ENCODE measurements around the gene SSU72.
"Not testable (repeated sequence)": the region's sequence is repeated elsewhere in the genome, so short reads cannot be mapped to it uniquely, and the experiment has no call there.

Gene SSU72

DNA sequence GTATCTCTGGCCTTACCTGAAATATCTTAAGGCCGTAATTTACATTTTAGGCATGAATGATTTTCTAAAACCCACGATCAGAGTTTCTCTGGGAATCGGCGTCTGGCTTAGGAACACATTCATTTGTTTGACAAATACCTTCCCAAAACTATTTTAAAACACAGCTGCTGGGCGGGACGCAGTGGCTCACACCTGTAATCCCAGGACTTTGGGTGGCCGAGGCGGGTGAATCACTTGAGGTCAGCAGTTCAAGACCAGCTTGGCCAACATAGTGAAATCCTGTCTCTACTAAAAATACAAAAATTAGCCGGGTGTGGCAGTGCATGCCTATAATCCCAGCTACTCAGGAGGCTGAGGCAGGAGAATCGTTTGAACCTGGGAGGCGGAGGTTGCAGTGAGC is 17.7 kb downstream of the SSU72 start:
- DNase-seq, result not testable (repeated sequence)

DNA sequence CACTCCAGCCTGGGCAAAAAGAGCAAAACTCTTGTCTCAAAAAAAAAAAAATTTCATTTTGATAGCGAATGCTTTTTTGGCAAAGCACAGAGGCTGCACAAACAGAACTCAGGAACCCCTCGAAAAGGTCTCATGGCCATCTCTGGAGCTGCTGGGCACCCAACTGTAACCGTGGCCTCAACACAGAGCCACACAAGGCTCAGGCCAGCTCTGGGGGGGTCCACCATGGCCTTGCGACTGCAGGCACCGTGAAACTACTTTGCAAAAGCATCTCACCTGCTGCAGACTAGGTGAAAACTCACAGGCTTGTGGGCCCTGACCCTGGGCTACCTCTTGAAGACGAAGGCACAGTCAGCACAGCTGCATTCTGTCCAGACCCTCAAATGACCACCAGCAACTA is 18.2 kb downstream of the SSU72 start:
- no peak for DNase-seq

DNA sequence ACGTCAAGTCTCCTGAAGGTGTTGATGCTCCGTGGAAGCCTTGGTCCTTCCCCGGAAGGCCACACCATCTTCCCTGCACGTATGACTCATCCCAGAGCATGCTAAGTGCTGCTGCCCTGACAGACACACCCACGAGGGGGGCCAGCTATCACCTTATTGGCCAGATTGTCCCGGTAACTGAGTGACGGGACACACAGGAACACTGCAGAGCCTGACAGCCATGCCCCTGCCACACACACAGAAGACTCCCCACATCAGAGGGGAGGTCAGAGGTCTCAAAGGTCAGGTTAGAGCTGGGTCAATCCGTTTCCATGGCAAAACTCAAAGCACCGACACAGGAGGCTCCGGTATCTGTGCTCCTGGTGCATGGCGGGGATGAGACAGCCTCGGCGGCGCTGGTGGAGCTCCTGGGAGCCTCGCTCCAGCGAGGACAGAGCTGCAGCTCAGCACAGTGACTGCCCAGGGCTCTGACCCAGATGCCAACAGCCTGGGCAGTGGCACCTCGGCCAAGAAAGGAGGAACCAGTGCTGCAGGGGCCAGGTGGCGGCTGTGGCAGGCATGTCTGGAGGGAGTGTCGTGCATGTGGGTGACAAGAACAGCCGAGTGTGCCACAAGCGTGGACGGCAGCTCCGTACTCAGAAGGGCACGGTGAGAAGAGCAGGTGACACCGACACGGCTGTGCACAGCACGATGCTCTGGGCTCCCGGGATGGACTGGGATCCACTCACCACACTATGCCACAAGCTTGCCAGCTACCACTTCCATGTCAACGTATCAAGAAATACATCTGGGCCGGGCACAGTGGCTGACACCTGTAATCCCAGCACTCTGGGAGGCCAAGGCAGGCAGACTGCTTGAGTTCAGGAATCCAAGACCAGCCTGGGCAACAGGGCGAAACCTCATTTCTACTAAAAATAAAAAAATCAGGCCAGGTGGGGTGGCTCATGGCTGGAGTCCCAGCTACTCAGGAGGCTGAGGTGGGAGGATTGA is 19.4 kb downstream of the SSU72 start:
- DNase-seq, result peak; percentile 74

GRCh38 chr1:1554550-1554925 is 20.1 kb downstream of the SSU72 start:
- DNase-seq, result no peak

DNA sequence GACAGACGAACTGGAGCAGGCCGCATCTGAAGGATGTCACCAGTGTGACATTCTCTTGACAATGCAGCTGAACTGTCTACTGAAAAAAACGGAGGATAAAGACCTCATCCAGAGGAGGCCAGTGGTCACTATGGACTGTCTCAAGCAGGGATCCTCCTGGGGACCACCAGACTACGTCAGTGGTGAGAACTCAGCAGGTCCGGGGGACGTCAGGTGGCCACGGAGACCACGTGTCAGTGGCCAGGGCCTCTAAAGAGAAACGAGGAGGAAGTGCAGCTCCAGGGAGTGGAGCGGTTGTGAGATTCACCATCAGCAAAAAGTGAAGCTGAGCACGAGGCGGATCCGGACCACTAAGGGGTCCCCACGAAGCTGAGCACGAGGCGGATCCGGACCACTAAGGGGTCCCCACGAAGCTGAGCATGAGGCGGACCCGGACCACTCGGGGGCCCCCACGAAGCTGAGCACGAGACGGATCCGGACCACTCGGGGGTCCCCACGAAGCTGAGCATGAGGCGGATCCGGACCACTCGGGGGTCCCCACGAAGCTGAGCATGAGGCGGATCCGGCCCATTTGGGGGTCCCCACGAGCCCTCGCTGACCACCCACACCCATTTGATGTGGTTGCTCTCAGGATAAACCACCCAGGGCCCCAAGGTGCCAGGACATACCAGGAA is 20.7 kb downstream of the SSU72 start:
- no peak for DNase-seq

GRCh38 chr1:1552263-1552639 is 22.4 kb downstream of the SSU72 start:
- no peak for DNase-seq

GRCh38 chr1:1551524-1552262 is 23.0 kb downstream of the SSU72 start:
- DNase-seq, result no peak

- DNase-seq, result peak; percentile 49
These were observed 23.9 kb downstream of the SSU72 start for GRCh38 chr1:1550591-1551432.

- DNase-seq, result no peak
These were observed 24.6 kb downstream of the SSU72 start for GRCh38 chr1:1550087-1550486.

DNA sequence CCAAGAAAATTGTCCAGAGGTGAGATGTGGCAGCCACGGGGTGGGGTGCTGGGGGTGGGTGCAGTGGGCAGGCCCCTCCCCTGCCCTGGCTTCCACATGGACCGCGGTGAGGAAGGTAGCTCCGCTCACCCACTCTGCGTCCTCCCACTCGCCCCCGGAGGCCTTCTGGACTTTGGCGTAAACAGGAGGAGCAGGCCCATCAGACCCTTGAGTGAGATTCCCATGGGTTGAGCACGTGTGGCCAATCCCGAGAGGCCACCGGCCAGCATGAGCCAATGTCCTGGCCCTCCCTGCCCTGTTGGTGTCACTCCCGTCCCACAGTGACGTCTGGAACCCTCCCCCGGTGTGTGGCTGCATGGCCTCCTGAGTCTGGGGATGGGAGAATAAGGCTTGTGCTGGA is 26.1 kb downstream of the SSU72 start:
- DNase-seq, result no peak

- DNase-seq, result no peak
These were observed 27.2 kb downstream of the SSU72 start for GRCh38 chr1:1547476-1547875.

DNA sequence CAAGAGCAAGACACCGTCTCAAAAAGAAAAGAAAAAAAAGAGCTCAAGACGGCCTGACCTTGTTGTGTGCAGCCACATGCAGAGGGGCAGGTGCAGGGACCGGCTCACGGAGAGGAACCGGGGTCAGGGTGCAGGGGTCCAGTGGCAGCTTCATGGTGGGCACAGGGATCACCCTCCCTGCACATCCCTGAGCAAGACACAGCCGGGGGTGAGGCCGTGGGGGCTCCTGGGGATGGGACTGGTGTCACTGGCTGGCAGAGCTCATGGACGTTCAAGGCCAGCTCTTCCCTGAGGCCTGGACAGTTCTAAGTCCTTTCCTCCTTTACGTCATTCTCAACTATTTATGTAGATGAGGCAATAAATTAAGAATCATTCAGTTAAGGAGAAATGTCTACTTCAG is 27.7 kb downstream of the SSU72 start:
- DNase-seq, result no peak

- no peak for DNase-seq
These were observed 28.5 kb downstream of the SSU72 start for GRCh38 chr1:1545946-1546737.

DNA sequence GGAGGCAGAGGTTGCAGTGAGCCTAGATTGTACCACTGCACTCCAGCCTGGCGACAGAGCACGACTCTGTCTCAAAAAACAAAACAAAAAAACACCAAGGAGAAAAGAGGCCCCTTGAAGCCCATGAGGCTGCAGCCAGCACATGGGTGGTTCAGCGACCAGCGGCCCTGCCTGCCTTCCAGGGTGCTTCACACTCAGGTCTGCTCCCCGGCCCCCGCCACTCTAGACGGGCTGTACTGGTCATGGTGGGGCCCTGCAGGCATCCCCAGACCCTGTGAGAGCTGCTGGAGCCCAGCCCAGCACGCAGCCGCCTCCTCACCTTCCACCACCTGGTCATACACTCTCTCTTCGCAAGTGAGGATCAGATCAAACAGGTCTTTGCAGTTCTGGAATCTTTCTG is 30.1 kb downstream of the SSU72 start:
- no peak for DNase-seq

GRCh38 chr1:1543706-1544099 is 31.0 kb downstream of the SSU72 start:
- DNase-seq, result no peak

- DNase-seq, result no peak
These were observed 31.6 kb downstream of the SSU72 start for GRCh38 chr1:1542766-1543705.

DNA sequence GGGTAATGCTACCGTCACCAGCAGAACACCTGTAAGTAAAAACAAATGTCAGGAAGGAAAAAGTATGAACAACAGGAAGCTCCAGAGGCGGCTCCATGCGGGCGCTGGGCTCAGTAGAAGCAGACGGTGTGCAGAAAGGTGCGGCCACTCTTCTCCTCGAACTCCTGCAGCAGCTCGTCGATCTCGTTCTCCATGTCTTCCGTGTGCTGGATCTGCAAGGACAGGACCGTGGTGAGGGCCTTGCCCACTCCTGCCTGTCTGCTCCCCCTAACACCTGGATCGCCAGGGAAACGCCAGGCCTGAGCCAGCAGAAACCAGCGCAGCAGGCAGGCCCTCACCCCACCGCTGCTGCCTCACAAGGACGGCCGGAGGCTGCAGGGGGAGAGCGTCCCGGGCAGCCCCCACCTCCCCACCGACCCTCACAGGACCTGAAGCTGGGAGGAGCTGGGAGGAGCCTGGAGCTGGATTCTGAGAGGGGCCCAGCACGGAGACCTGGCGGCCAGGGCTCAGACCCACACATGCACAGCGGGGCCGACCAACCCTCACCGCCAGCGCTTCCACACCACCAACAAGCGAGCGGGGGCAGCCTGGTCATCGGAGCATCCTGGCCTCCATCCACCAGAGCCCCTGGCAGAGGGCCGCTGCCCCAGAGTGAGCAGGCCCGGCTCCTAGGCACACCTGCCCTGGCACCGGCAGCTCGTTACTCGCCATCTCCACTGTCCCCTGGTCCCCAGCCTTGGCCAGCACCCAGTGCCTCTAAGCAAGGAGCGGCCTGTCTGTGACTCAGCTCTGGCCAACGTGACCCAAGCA is 32.5 kb downstream of the SSU72 start:
- DNase-seq, result no peak

DNA sequence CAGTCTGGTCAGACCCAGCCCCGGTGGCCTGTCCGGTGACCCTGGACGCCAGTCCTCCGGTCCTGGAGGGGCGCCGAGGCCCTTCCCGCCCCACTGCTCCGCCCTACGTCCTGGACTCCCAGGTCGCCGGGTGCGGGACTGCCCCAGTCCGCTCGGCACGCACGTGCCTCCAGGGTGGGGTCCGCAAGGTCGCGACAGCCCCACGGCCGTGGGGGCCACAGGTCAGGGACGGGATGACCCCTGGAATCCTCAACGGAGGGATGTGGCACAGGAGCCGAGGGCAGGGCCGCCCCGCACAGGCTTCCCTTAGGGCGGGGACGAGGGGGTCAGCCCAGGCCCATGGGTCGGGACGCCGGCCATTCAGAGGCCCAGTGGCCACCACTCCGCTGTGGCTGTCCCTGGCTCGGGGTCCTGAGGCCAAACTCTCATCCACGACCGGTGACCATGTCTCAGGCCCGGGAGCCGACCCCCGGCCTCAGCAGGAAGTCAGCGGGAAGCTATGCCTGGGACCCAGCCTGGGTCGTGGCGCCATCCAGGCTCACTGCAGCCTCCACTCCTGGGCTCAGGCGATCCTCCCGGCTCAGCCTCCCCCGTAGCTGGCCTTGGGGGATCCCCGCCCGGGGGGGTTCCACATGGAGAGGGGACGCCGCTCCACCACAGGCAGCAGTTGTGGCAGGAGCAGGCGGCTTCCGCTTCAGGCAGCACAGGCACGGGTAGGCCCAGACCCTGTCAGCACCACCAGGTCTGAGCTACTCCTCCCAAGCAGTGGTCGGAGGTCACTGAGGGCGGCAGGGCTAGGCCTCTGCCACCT is 33.6 kb downstream of the SSU72 start:
- DNase-seq, result no peak
